GM18519 (cell line): Measurements from ENCODE around the gene ESPNL.

ENCODE experiments used
- ATAC-seq: cut with Tn5 transposase; IDR thresholded peaks from one replicate; pipeline ENCODE4 v1.9.1; 2021; ENCODE audit warnings: mild to moderate bottlenecking, moderate library complexity; ENCODE audit not compliant: unreplicated experiment, low FRiP score

The ESPNL gene

DNA sequence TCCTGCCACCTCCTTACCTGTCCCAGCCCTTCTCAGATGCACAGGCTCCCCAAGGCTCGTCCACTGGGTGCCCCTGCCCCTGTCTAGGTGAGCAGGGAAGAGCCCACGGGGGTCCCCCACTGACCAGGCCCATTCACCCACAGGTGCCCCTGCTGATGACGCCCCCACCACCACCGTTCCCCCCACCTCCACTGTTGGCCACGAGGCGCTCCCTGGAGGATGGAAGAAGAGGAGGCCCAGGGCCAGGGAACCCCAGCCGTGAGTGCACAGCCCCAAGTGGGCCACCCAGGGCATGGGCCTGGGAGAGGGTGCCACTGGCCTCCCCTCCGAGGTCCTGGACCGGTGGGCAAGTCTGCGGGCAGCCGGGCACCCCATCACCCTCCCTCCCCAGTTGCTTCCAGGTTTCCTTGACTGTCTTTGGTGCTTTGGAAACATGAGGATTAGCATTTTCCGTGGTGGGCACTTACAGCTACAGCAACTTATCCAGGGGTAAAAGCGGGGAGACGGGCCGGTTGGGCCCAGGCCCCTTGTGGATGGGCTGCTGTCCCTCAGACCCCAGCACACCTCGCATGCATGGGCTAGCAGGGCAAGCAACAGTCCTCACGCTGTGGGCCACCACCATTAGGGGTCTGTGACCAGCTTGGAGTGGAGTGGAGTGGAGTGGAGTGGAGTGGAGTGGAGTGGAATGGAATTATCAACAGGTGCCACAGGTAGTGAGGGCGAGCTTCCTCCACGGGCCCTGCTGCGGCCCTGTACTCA is 25.2 kb downstream of the ESPNL start:
- ATAC-seq = no peak

DNA sequence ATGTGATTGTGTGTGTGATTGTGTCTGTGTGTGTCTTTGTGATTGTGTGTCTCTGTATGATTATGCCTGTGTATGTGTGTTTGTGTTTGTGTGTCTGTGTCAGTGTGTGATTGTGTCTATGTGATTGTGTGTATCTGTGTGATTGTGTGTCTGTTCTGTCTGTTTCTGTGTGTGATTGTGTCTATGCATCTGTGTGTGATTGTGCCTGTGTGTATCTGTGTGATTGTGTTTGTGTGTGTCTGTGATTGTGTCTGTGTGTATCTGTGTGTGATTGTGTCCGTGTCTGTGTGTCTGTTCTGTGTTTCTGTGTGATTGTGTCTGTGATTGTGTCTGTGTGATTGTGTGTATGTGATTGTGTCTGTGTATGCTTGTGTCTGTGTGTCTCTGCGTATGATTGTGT is 26.2 kb downstream of the ESPNL start:
- no peak for ATAC-seq

DNA sequence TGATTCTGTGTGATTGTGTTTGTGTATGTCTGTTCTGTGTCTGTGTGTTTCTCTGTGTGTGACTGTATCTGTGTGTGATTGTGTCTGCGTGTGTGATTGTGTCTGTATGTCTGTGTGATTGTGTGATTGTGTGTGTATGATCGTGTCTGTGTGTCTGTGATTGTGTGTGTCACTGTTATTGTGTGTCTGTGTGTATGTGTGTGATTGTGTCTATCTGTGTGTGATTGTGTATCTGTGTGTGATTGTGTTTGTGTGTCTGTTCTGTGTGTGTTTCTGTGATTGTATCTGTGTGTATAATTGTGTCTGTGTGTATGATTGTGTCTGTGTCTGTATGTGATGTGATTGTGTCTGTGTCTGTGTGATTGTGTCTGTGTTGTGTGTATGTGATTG is 26.6 kb downstream of the ESPNL start:
- no peak for ATAC-seq

- no peak for ATAC-seq
Observed at GRCh38 chr2:238127165-238128060, 27.3 kb downstream of the ESPNL start.

GRCh38 chr2:238128061-238128440 is 27.9 kb downstream of the ESPNL start:
- no peak for ATAC-seq

DNA sequence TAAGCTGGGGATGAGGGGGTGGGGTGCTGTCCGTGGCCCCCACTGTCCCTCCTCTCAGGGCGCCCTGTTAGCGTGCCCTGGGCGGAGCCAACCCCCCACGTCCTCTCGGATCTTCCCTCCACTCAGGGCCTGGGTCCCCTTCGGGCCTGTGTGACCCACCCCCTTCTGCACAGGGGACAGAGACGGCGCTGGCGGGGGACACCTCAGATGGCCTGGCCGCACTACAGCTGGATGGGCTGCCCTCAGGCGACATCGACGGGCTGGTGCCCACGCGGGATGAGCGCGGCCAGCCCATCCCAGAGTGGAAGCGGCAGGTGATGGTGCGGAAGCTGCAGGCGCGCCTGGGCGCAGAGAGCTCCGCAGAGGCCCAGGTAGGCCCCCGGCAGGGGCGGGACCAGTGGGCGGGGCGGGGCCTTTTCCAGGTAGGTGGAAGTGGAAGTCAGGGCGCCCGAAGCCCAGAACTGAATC is 28.4 kb downstream of the ESPNL start:
- no peak for ATAC-seq

- ATAC-seq = no peak
Observed at GRCh38 chr2:238129166-238130010, 29.2 kb downstream of the ESPNL start.

GRCh38 chr2:238130111-238130695 is 30.1 kb downstream of the ESPNL start:
- no peak for ATAC-seq

DNA sequence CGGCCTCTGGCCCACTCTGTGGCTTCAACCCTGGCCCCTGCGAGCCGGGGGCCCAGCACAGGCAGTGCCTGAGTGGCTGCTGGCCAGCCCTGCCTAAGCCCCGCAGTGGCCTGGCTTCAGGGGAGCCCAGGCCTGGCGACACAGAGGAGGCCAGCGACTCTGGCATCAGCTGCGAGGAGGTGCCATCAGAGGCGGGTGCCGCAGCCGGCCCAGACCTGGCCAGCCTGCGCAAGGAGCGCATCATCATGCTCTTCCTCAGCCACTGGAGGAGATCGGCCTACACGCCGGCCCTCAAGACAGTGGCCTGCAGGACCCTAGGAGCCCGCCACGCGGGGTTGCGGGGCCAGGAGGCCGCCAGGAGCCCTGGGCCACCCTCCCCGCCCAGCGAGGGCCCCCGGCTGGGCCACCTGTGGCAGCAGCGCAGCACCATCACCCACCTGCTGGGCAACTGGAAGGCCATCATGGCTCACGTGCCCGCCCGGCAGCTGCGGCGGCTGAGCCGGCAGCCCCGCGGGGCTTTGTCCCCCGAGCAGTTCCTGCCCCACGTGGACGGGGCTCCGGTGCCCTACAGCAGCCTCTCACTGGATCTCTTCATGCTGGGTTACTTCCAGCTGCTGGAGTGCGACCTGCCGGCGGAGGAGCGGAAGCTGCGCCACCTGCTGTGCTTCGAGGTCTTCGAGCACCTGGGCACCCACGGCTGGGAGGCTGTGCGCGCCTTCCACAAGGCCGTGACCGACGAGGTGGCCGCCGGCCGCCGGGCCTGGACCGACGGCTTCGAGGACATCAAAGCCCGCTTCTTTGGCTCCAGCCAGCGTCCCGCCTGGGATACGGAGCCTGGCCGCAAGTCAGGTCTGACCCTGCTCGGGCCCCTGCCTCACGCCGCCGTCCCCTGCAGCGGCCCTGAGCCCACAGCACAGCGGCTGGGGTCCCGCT is 30.8 kb downstream of the ESPNL start:
- ATAC-seq = no peak

DNA sequence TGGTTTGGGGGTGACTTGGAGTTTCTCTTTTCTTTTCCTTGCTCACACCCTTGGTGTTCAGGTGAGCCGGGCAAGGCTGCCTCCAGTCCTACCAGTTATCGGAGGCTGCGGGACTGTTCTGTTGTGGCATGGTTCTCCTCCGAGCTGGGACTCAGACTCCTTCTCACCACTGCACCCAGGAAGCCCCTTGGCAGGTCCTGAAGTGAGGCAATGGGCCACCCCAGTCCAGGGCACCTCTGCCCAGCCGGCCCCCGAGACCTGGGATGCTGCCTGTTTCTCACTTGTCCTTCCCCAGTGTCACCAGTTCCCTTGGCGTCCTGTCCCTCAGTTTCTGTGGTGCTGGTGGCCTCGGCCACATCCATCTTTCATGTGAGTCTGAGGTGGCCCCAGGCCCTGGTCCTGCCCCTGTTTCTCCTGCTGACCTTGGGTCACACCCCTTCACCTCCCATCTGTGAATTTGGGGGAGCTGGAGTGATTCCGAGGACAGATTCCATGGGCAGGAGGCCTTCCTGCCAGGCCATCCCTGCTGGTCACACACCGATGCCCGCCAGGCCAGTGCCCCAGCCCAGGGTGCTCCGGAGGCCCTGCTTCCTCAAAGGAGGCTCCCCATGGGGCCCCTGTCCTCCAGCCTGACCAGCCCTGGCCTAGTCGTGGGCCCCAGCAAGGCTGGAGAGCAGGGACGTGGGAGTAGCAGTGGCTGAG is 31.8 kb downstream of the ESPNL start:
- ATAC-seq = no peak

- no peak for ATAC-seq
Observed at GRCh38 chr2:238132463-238133450, 32.6 kb downstream of the ESPNL start.

DNA sequence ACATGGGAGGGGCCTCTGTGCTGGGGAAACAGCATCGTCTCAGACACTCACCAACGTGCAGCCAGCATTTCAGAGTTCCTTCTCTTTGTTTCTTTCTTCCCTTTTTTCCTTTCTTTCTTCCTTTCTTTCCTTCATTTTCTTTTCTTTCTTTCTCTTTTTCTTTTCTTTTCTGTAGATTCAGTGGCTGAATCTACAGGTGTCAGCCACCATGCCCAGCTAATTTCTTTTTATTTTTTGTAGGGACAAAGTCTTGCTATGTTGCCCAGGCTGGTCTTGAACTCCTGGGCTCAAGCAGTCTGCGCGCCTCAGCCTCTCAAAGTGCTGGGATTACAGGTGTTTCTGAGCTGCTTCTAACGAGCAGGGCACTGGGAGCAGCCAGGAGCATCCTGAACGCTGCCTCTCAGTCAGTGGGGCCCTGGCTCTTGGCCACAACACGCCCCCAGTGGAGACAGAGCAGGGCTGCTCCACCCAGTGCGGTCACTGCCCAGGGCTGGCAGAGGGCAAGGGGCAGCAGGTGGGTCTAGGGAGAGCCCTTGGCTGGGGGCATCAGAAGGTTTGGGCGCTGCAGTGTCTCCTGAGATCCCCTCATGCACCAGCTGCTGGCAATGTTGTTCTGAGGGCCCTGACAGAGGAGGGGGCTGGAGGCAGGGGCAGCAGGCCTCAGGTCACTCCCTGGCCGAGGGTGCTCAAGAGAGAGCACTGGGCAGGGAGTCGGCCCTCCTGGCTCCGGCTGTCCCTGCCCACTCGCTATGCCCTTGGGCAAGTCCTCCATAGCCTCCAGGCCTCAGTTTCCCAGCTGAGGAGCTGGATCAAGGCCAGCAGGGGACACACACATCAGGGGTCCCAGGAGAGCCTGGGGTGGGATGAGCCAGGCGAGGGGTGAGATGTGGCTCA is 33.6 kb downstream of the ESPNL start:
- no peak for ATAC-seq

DNA sequence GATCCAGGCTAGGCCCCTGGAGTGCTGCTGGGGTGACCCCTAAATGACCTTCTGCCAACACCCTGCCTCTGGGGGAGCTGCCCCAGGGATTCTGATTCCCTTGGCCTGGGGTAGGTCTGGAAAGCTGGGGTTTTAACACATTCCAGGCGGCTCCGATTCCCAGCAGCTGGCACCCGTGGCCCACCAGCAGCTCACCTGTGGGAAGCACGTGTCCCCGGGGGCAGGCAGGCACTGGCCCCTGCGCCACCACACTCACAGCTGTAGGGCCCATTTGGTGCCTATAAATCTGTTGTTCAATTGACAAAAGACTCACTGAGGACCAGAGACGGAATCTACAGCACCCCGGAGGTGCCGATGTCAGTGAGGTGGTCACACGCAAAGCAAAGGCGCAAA is 34.2 kb downstream of the ESPNL start:
- ATAC-seq = no peak

- no peak for ATAC-seq
Observed at GRCh38 chr2:238135601-238136150, 35.5 kb downstream of the ESPNL start.

- no peak for ATAC-seq
Observed at GRCh38 chr2:238136820-238137537, 36.8 kb downstream of the ESPNL start.

GRCh38 chr2:238137885-238138284 is 37.7 kb downstream of the ESPNL start:
- ATAC-seq = no peak
